ENCODE measurements around the gene KIR3DL2.
"Not testable (repeated sequence)": the region's sequence is repeated elsewhere in the genome, so short reads cannot be mapped to it uniquely, and the experiment has no call there.

The KIR3DL2 gene

DNA sequence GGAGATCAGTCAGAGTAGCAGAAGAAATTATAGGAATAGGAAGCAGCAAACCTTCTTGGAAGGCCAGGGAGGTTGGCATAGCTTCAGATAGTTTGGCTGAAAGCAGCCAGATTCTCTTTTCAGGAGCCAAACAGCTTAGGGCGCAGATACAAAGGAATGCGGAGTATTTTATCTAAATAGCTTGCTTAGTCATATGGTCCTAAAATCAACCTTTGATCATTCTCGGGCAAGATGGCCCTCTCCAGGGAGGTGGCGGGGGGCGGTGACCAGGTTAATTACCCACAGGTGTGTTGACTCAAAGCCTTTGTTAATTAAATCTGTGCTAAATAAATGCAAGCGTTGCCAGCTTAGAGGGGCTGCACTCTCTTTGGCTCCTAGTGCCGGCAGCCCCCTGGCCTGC lies 43.2 kb downstream of the KIR3DL2 start:
- H3K9me3 ChIP-seq (ENCODE audit: control insufficient read depth, low read length) = no peaks in the 10 kb centered on the region
- no peak for DNase-seq
- no peak overlapping the region for H3K4me3 ChIP-seq (ENCODE audit: insufficient read depth, low read depth, low read length, poor library complexity, severe bottlenecking)
- H3K36me3 ChIP-seq (ENCODE audit: control insufficient read depth, insufficient read depth, low read length) = no peaks in the 10 kb centered on the region
- no peaks in the 10 kb centered on the region for H3K27me3 ChIP-seq (replicated peaks; ENCODE audit: control insufficient read depth, insufficient read depth, low read length, poor library complexity, severe bottlenecking)
- no peaks in the 10 kb centered on the region for H3K4me1 ChIP-seq (ENCODE audit: control insufficient read depth, insufficient read depth, low read length, poor library complexity, severe bottlenecking)
- H3K27ac ChIP-seq (ENCODE audit: insufficient read depth, low read length, poor library complexity, severe bottlenecking) = no peak overlapping the region

DNA sequence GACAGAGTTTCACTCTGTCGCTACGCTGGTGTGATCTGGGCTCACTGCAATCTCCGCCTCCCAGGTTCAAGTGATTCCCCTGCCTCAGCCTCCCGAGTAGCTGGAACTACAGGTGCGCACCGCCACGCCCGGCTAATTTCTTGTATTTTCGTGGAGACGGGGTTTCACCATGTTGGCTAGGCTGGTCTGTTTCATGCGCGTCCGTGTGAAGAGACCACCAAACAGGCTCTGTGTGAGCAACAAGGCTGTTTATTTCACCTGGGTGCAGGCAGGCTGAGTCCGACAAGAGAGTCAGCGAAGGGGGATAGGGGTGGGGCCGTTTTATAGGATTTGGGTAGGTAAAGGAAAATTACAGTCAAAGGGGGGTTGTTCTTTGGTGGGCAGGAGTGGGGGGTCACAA lies 43.9 kb downstream of the KIR3DL2 start:
- not testable (repeated sequence) for H3K4me1 ChIP-seq (ENCODE audit: control insufficient read depth, insufficient read depth, low read length, poor library complexity, severe bottlenecking); H3K9me3 ChIP-seq (ENCODE audit: control insufficient read depth, low read length); H3K27me3 ChIP-seq (replicated peaks; ENCODE audit: control insufficient read depth, insufficient read depth, low read length, poor library complexity, severe bottlenecking); DNase-seq; H3K4me3 ChIP-seq (ENCODE audit: insufficient read depth, low read depth, low read length, poor library complexity, severe bottlenecking); H3K36me3 ChIP-seq (ENCODE audit: control insufficient read depth, insufficient read depth, low read length); H3K27ac ChIP-seq (ENCODE audit: insufficient read depth, low read length, poor library complexity, severe bottlenecking)

DNA sequence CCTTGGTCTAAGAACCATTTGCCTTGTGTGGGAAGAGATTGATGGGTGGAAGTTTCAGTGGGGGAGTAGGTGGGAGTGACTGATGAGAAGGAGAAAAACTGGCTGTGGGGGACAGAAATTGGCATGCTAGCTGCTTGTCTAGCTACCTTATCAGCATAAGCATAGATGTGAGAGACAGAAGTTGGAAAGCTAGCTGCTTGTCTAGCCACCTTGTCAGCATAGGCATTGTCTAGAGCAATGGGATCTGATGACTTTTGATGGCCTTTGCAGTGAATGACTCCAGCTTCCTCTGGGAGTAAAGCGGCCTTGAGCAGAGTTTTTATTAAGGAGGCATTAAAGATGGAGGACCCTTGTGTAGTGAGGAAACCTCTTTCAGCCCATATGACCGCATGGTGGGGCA lies 45.8 kb downstream of the KIR3DL2 start:
- Histone ChIP-seq H3K9me3 (ENCODE audit: control insufficient read depth, low read length) (no peaks in the 10 kb centered on the region), H3K4me1 (ENCODE audit: control insufficient read depth, insufficient read depth, low read length, poor library complexity, severe bottlenecking) (no peaks in the 10 kb centered on the region), H3K36me3 (ENCODE audit: control insufficient read depth, insufficient read depth, low read length) (no peaks in the 10 kb centered on the region), H3K27me3 (replicated peaks; ENCODE audit: control insufficient read depth, insufficient read depth, low read length, poor library complexity, severe bottlenecking) (no peaks in the 10 kb centered on the region), H3K4me3 (ENCODE audit: insufficient read depth, low read depth, low read length, poor library complexity, severe bottlenecking) (no peak overlapping the region), H3K27ac (ENCODE audit: insufficient read depth, low read length, poor library complexity, severe bottlenecking) (no peak overlapping the region)
- no peak for DNase-seq

DNA sequence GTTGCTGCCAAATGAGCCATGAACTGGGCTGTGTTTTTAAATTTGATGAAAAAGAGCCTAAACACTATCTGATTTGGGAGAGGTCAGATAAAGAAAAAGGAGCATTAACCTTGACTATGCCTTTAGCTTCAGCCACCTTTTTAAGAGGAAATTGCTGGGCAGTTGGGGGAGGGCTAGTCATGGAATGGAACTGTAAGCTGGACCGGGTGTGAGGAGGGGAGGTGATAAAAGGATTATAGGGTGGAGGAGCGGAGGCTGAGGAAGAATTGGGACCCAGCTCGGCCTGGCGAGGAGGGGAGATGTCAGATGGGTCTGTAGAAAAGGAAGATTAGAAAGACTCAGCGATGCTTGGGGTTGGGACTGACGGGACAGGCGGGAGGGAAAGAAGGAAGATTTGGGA lies 48.4 kb downstream of the KIR3DL2 start:
- not testable (repeated sequence) for H3K36me3 ChIP-seq (ENCODE audit: control insufficient read depth, insufficient read depth, low read length); H3K4me1 ChIP-seq (ENCODE audit: control insufficient read depth, insufficient read depth, low read length, poor library complexity, severe bottlenecking); H3K9me3 ChIP-seq (ENCODE audit: control insufficient read depth, low read length); H3K27ac ChIP-seq (ENCODE audit: insufficient read depth, low read length, poor library complexity, severe bottlenecking); H3K4me3 ChIP-seq (ENCODE audit: insufficient read depth, low read depth, low read length, poor library complexity, severe bottlenecking); DNase-seq; H3K27me3 ChIP-seq (replicated peaks; ENCODE audit: control insufficient read depth, insufficient read depth, low read length, poor library complexity, severe bottlenecking)

DNA sequence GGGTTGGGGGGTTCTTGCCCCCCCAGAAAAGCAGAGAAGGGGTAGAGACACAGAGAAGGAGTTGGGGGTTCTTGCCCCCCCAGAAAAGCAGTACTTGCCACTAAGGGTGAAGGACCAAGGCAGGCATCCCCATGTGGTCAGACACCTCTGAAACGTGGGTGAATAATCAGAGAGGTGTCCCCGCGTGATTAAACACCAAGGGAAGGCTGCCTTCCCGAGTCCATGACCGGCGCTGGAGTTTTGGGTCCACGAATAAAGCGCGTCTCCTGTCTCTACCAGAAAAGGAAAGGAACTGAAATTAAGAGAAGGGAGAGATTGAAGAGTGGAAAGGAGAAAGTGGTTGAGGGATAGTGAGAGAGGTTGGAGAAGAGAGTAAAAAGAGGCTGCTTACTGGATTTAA lies 49.4 kb downstream of the KIR3DL2 start:
- H3K27me3 ChIP-seq (replicated peaks; ENCODE audit: control insufficient read depth, insufficient read depth, low read length, poor library complexity, severe bottlenecking); DNase-seq; H3K36me3 ChIP-seq (ENCODE audit: control insufficient read depth, insufficient read depth, low read length); H3K9me3 ChIP-seq (ENCODE audit: control insufficient read depth, low read length); H3K27ac ChIP-seq (ENCODE audit: insufficient read depth, low read length, poor library complexity, severe bottlenecking); H3K4me3 ChIP-seq (ENCODE audit: insufficient read depth, low read depth, low read length, poor library complexity, severe bottlenecking); H3K4me1 ChIP-seq (ENCODE audit: control insufficient read depth, insufficient read depth, low read length, poor library complexity, severe bottlenecking): not testable (repeated sequence)

DNA sequence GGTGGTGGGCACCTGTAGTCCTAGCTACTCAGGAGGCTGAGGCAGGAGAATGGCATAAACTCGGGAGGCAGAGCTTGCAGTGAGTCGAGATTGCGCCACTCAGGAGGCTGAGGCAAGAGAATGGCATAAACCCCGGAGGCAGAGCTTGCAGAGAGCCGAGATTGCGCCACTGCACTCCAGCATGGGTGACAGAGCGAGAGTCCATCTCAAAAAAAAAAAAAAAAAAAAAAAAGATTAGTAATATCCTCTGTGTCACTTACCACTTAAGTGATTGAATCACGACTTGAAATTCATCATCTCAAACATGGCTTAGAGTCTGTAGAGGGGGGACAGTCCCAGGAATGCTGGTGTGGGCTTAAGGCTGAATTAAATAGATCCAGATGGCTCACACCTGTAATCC lies 50.9 kb downstream of the KIR3DL2 start:
- not testable (repeated sequence) for H3K9me3 ChIP-seq (ENCODE audit: control insufficient read depth, low read length); H3K4me3 ChIP-seq (ENCODE audit: insufficient read depth, low read depth, low read length, poor library complexity, severe bottlenecking); H3K27me3 ChIP-seq (replicated peaks; ENCODE audit: control insufficient read depth, insufficient read depth, low read length, poor library complexity, severe bottlenecking); DNase-seq; H3K36me3 ChIP-seq (ENCODE audit: control insufficient read depth, insufficient read depth, low read length); H3K27ac ChIP-seq (ENCODE audit: insufficient read depth, low read length, poor library complexity, severe bottlenecking); H3K4me1 ChIP-seq (ENCODE audit: control insufficient read depth, insufficient read depth, low read length, poor library complexity, severe bottlenecking)

DNA sequence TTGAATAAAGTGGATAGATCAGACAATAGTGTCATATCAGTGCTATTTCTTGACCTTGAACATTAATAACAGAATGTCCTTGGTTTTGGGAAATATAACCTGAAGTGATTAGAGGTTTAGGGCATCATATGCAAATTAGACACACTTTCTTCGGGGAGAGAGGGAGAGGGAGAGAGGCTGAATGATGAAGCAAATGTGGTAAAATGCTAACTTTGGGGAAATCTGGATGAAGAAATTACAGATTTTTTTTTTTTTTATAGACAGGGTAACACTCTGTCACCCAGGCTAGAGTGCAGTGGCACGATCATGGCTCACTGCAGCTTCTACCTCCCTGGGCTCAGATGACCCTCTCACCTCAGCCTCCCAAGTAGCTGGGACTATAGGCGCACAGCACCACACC lies 51.8 kb downstream of the KIR3DL2 start:
- Histone ChIP-seq H3K4me1 (ENCODE audit: control insufficient read depth, insufficient read depth, low read length, poor library complexity, severe bottlenecking) (no peaks in the 10 kb centered on the region), H3K27me3 (replicated peaks; ENCODE audit: control insufficient read depth, insufficient read depth, low read length, poor library complexity, severe bottlenecking) (no peaks in the 10 kb centered on the region), H3K9me3 (ENCODE audit: control insufficient read depth, low read length) (no peaks in the 10 kb centered on the region), H3K27ac (ENCODE audit: insufficient read depth, low read length, poor library complexity, severe bottlenecking) (no peak overlapping the region), H3K36me3 (ENCODE audit: control insufficient read depth, insufficient read depth, low read length) (no peaks in the 10 kb centered on the region), H3K4me3 (ENCODE audit: insufficient read depth, low read depth, low read length, poor library complexity, severe bottlenecking) (no peak overlapping the region)
- DNase-seq = no peak

DNA sequence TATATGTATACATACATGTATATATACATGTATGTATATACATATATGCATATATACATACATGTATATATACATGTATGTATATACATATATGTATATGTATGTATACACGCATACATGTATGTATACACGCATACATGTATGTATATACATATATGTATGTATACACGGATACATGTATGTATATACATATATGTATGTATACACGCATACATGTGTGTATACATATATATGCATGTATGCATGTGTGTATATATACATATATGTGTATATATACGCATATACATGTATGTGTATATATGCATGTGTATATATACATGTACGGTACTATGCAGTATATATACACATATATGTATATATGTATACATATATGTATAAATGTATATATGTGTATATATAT lies 53.1 kb downstream of the KIR3DL2 start:
- Histone ChIP-seq H3K27ac (ENCODE audit: insufficient read depth, low read length, poor library complexity, severe bottlenecking) (no peak overlapping the region), H3K4me3 (ENCODE audit: insufficient read depth, low read depth, low read length, poor library complexity, severe bottlenecking) (no peak overlapping the region), H3K4me1 (ENCODE audit: control insufficient read depth, insufficient read depth, low read length, poor library complexity, severe bottlenecking) (no peaks in the 10 kb centered on the region), H3K36me3 (ENCODE audit: control insufficient read depth, insufficient read depth, low read length) (no peaks in the 10 kb centered on the region), H3K27me3 (replicated peaks; ENCODE audit: control insufficient read depth, insufficient read depth, low read length, poor library complexity, severe bottlenecking) (no peaks in the 10 kb centered on the region), H3K9me3 (ENCODE audit: control insufficient read depth, low read length) (no peaks in the 10 kb centered on the region)
- DNase-seq = no peak

DNA sequence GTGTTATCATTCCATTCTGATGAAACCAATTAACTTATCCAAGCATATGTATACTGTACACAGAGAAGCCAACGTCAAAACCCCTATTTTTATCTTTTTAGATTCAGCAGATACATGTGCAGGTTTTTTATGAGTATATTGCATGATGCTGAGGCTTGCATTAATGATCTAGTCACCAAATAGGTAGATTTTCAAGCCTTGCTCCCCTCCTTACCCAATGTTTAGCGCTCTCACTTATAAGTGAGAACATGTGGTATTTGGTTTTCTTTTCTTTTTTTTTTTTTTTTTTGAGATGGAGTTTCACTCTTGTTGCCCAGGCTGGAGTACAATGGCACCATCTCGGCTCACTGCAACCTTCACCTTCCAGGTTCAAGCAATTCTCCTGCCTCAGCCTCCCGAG lies 54.0 kb downstream of the KIR3DL2 start:
- not testable (repeated sequence) for H3K27me3 ChIP-seq (replicated peaks; ENCODE audit: control insufficient read depth, insufficient read depth, low read length, poor library complexity, severe bottlenecking); H3K9me3 ChIP-seq (ENCODE audit: control insufficient read depth, low read length); DNase-seq; H3K4me1 ChIP-seq (ENCODE audit: control insufficient read depth, insufficient read depth, low read length, poor library complexity, severe bottlenecking); H3K27ac ChIP-seq (ENCODE audit: insufficient read depth, low read length, poor library complexity, severe bottlenecking); H3K36me3 ChIP-seq (ENCODE audit: control insufficient read depth, insufficient read depth, low read length); H3K4me3 ChIP-seq (ENCODE audit: insufficient read depth, low read depth, low read length, poor library complexity, severe bottlenecking)

DNA sequence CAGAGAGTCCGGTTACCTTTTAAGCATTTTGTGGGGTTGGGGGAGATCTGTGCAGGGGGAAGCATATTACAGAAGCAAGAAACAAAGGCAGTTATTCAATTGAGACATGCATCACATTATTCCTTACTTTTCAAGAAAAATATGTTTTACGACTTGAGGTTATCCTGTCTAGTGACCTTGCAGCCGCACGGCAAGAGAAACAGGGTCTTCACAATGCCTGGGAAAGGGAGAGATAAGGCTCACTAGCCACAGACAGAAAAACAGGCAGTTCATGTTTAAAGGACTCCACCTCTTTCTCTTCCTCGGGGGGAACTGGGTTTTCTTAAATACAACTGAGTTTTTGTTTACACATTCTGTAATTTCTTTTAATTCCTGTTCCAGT lies 55.2 kb downstream of the KIR3DL2 start:
- H3K27me3 ChIP-seq (replicated peaks; ENCODE audit: control insufficient read depth, insufficient read depth, low read length, poor library complexity, severe bottlenecking) = no peaks in the 10 kb centered on the region
- no peak overlapping the region for H3K27ac ChIP-seq (ENCODE audit: insufficient read depth, low read length, poor library complexity, severe bottlenecking)
- no peaks in the 10 kb centered on the region for H3K36me3 ChIP-seq (ENCODE audit: control insufficient read depth, insufficient read depth, low read length)
- H3K4me3 ChIP-seq (ENCODE audit: insufficient read depth, low read depth, low read length, poor library complexity, severe bottlenecking) = no peak overlapping the region
- no peaks in the 10 kb centered on the region for H3K9me3 ChIP-seq (ENCODE audit: control insufficient read depth, low read length)
- DNase-seq = no peak
- no peaks in the 10 kb centered on the region for H3K4me1 ChIP-seq (ENCODE audit: control insufficient read depth, insufficient read depth, low read length, poor library complexity, severe bottlenecking)

All from effector memory CD4-positive, alpha-beta T cell (primary cell).